HUES48 (cell line): Measurements from ENCODE around the gene NECTIN2.
"Not testable (repeated sequence)": the region's sequence is repeated elsewhere in the genome, so short reads cannot be mapped to it uniquely, and the experiment has no call there.

Experiments
- H3K27ac ChIP-seq: one replicate; pipeline ENCODE4 v1.7.0; 2013; ENCODE audit warnings: low read depth, low read length, inconsistent platforms
- H3K27me3 ChIP-seq: 2 replicates; pipeline ENCODE4 v1.6.1; 2013; ENCODE audit warnings: mild to moderate bottlenecking, low read length; ENCODE audit not compliant: control insufficient read depth, insufficient read depth
- H3K36me3 ChIP-seq: 2 replicates; pipeline ENCODE4 v1.6.1; 2013; ENCODE audit warnings: low read length; ENCODE audit not compliant: control insufficient read depth, insufficient read depth
- H3K4me1 ChIP-seq: 2 replicates; pipeline ENCODE4 v1.6.1; 2013; ENCODE audit warnings: mild to moderate bottlenecking, low read length; ENCODE audit not compliant: control insufficient read depth, insufficient read depth
- H3K4me3 ChIP-seq: 2 replicates; pipeline ENCODE4 v1.5.1; 2013; ENCODE audit warnings: mild to moderate bottlenecking, low read depth, low read length
- H3K9ac ChIP-seq: 2 replicates; pipeline ENCODE4 v1.6.1; 2013; ENCODE audit warnings: mild to moderate bottlenecking, low read depth, low read length, moderate library complexity
- H3K9me3 ChIP-seq: 2 replicates; pipeline ENCODE4 v1.6.1; 2013; ENCODE audit warnings: low read length; ENCODE audit not compliant: control insufficient read depth, insufficient read depth

NECTIN2 gene

GRCh38 chr19:44856421-44857083 lies 10.5 kb downstream of the NECTIN2 start:
- Histone ChIP-seq H3K36me3 (peaks cover 31% of the 10 kb centered on the region), H3K9me3 (no peaks in the 10 kb centered on the region), H3K4me3 (no peak overlapping the region), H3K27me3 (no peaks in the 10 kb centered on the region), H3K9ac (no peak overlapping the region), H3K4me1 (no peaks in the 10 kb centered on the region), H3K27ac (no peak overlapping the region)

- Histone ChIP-seq H3K4me3 (no peak overlapping the region), H3K9me3 (no peaks in the 10 kb centered on the region), H3K4me1 (no peaks in the 10 kb centered on the region), H3K27ac (no peak overlapping the region), H3K36me3 (peaks cover 26% of the 10 kb centered on the region), H3K9ac (no peak overlapping the region), H3K27me3 (no peaks in the 10 kb centered on the region)
Observed at GRCh38 chr19:44857837-44858236, 11.7 kb downstream of the NECTIN2 start.

GRCh38 chr19:44861576-44861975 lies 15.5 kb downstream of the NECTIN2 start:
- H3K9ac ChIP-seq, H3K9me3 ChIP-seq, H3K4me3 ChIP-seq, H3K27me3 ChIP-seq, H3K27ac ChIP-seq, H3K4me1 ChIP-seq: not testable (repeated sequence)
- H3K36me3 ChIP-seq = peaks cover 35% of the 10 kb centered on the region

GRCh38 chr19:44863990-44864389 lies 17.9 kb downstream of the NECTIN2 start:
- H3K9ac ChIP-seq = no peak overlapping the region
- no peaks in the 10 kb centered on the region for H3K27me3 ChIP-seq
- H3K4me3 ChIP-seq = no peak overlapping the region
- no peaks in the 10 kb centered on the region for H3K9me3 ChIP-seq
- H3K27ac ChIP-seq = no peak overlapping the region
- peaks cover 51% of the 10 kb centered on the region for H3K36me3 ChIP-seq
- H3K4me1 ChIP-seq = no peaks in the 10 kb centered on the region

GRCh38 chr19:44865196-44865767 lies 19.2 kb downstream of the NECTIN2 start:
- Histone ChIP-seq H3K27ac (no peak overlapping the region), H3K4me3 (no peak overlapping the region)

GRCh38 chr19:44866664-44867063 lies 20.6 kb downstream of the NECTIN2 start:
- Histone ChIP-seq H3K27ac (no peak overlapping the region), H3K9me3 (no peaks in the 10 kb centered on the region), H3K4me3 (no peak overlapping the region), H3K27me3 (no peaks in the 10 kb centered on the region), H3K9ac (no peak overlapping the region), H3K4me1 (no peaks in the 10 kb centered on the region), H3K36me3 (peaks cover 59% of the 10 kb centered on the region)

More at GRCh38 chr19:44865196-44865767, 19.2 kb downstream of the NECTIN2 start:
- Histone ChIP-seq H3K27me3 (no peaks in the 10 kb centered on the region), H3K9me3 (no peaks in the 10 kb centered on the region), H3K4me1 (no peaks in the 10 kb centered on the region), H3K9ac (no peak overlapping the region), H3K36me3 (peaks cover 55% of the 10 kb centered on the region)

GRCh38 chr19:44867578-44867977 lies 21.5 kb downstream of the NECTIN2 start:
- Histone ChIP-seq H3K36me3 (peaks cover 68% of the 10 kb centered on the region), H3K27ac (no peak overlapping the region), H3K9me3 (no peaks in the 10 kb centered on the region), H3K27me3 (no peaks in the 10 kb centered on the region), H3K9ac (no peak overlapping the region), H3K4me1 (no peaks in the 10 kb centered on the region), H3K4me3 (no peak overlapping the region)

GRCh38 chr19:44869733-44870470 lies 23.8 kb downstream of the NECTIN2 start:
- Histone ChIP-seq H3K4me3 (no peak overlapping the region), H3K4me1 (no peaks in the 10 kb centered on the region), H3K27ac (no peak overlapping the region), H3K9ac (no peak overlapping the region), H3K27me3 (no peaks in the 10 kb centered on the region), H3K9me3 (no peaks in the 10 kb centered on the region), H3K36me3 (peaks cover 87% of the 10 kb centered on the region)

GRCh38 chr19:44871809-44872208 lies 25.7 kb downstream of the NECTIN2 start:
- H3K4me3 ChIP-seq = no peak overlapping the region
- H3K27ac ChIP-seq = no peak overlapping the region
- peaks cover 87% of the 10 kb centered on the region for H3K36me3 ChIP-seq
- H3K9me3 ChIP-seq = no peaks in the 10 kb centered on the region
- H3K4me1 ChIP-seq = no peaks in the 10 kb centered on the region
- H3K27me3 ChIP-seq = no peaks in the 10 kb centered on the region
- H3K9ac ChIP-seq = no peak overlapping the region

- peaks cover 89% of the 10 kb centered on the region for H3K36me3 ChIP-seq
- no peaks in the 10 kb centered on the region for H3K27me3 ChIP-seq
- H3K4me1 ChIP-seq = no peaks in the 10 kb centered on the region
- no peaks in the 10 kb centered on the region for H3K9me3 ChIP-seq
- H3K4me3 ChIP-seq = no peak overlapping the region
- no peak overlapping the region for H3K27ac ChIP-seq
- no peak overlapping the region for H3K9ac ChIP-seq
Observed at GRCh38 chr19:44872661-44873060, 26.6 kb downstream of the NECTIN2 start.

- no peak overlapping the region for H3K27ac ChIP-seq
- no peaks in the 10 kb centered on the region for H3K27me3 ChIP-seq
- H3K36me3 ChIP-seq = peaks cover 89% of the 10 kb centered on the region
- H3K4me3 ChIP-seq = no peak overlapping the region
- H3K4me1 ChIP-seq = peaks cover 8% of the 10 kb centered on the region; the same call in 1 of the 2 replicates
- H3K9ac ChIP-seq = no peak overlapping the region
- H3K9me3 ChIP-seq = no peaks in the 10 kb centered on the region
Observed at GRCh38 chr19:44874317-44874716, 28.2 kb downstream of the NECTIN2 start.
